ENCODE measurements around the gene FLT1.
A peak's percentile ranks its signal among the peaks of the same experiment; 100 is the strongest.

The FLT1 gene

DNA sequence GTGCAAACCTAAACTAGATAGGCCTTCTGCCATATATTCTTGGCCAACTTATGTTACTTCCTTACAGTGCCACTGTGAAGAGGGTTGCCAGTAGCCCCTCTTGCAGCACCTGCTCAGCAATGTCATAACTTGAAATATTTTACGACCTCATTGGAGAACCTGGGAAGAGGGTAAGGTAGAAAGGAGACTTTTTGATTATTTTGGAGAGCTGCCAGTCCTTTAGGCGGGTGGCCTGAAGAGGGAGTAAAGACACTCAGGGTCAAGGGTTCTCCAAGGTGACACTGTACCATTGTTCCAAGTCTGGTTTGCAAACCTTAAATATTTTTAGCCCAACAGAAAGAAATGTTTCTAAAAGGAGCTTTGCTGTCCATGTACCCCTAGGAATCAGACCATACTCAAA is 118.3 kb downstream of the FLT1 start:
- no peak for DNase-seq

DNA sequence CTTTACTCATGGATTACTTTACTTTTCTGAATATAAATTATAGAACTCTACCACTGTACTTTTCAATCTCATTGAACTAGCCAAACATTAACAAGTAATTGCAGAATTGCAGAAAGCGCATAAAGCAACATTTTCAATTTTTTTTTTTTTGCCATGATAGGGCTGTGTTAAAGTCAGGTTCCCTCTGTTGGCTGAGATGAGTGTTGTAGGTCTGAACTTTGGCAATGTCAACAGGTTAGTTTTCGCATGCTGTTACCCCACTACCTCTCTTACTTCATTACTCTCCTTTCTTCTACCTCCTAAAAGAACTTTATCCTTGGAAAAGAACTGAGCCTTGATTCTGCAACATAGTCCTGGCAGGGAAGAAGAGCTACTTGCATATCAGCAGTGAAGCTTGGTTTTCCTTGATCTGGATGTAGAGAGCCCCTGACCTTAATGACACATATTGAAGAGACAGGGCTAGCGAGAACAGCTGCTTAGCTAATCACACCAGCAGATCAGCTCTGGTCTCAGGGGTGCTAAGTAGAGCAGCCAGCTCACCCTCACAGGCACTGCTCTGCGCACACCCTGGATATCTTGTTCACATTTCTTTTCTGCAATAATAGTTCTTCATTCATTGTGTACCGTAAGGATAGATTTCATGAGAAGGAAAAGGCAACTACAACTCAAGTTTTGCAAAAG is 119.5 kb downstream of the FLT1 start:
- DNase-seq, result no peak

DNA sequence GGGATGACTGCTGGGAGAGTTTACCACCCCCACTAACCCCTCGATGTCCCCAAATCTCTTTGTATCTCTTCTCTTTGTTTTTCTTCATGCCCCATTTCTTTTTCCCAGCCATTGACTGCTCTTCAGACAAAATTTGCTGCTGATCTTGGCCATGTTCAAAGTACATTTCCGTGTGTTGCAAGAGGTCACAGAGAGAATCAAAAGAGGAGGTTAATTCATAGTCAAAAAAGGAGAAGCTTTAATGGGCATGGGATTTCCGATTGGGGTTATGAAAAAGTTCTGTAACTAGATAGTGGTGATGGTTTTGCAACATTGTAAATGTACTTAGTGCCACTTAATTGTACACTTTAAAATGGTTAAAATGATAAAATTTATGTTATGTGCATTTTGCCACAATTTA is 121.1 kb downstream of the FLT1 start:
- DNase-seq, result no peak

DNA sequence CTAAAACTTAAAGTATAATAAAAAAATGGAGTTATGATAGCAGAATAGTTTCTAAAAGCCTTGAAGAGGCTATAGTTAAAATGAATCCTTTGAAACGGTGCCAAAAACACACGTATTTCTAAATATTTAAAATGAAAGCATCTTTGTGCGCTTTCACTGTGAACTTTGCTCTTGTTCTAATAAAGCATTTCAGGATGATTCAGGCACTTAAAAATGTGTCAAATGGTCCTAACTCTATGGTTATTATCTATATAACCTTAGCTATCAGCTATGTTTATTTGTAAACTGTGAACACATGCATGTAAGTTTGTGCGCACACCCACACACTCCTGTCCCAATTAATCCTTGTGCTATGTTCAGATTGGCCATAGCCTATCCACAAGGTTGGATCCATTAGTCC is 124.5 kb downstream of the FLT1 start:
- DNase-seq, result no peak

DNA sequence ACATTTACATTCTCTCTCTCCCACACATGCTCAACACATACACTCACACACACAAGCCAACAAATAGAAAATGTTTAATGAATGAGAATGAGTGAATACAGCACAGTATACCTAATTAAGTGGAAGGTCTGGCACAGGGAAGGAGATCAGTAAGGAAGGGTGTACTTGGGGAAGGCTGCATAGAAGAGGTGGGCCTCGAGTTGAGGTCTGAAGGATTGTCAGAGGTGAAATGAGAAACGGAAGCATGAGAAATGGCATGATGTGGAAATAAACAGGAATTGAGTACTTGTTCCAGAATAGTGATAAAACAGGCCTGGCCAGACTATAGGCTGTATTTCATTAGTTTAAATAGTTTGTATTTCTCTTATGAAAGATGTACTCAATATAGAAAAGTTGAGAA is 136.2 kb downstream of the FLT1 start:
- DNase-seq, result no peak

DNA sequence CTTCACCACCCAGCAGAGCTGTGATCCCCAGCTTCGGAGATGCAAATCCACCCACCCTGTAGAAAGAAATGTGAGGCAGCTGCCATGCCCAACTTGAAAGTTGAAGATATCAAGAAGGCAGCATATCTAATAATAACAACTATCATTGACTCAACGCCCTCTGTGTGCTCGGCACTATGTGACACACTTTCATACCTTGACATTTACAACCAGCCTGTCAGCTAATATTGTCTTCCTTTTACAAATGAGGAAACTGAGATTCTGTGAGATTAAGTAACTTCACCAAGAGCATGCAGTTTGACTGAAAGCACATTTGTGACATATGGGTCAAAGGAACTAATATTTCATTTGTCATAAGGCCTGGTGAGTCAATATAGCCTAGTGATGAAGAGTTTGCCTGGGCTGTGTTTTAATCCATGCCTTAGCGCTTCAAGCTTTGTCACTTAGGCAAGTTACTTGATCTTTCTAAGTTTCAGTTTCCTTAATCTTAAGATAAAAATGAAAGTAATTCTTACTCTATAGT is 137.0 kb downstream of the FLT1 start:
- DNase-seq, result no peak

DNA sequence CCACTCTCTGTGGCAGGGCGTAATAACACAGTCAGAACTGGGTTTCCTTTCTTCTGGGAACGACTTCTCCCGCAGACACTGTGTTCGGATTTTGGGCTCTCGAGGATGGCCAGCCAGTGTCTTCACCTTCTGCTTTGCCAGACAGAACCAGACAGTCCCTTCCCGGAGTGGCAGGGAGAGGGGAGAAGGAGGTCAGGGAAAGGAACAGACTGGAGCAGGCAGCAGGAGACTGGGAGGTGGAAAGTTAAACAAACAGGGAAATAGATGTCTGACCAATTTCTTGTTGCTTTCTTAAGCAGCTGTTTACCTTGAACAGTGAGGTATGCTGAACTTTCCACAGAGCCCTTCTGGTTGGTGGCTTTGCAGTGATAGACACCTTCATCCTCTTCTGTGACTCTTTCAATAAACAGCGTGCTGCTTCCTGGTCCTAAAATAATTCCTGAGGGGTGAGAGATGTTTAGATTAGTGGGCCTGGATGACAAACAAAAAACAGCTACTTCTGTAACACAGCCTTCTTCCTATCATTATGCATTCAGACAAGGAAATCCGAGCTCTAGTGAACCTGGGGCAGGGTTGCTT is 137.6 kb downstream of the FLT1 start:
- no peak for DNase-seq

DNA sequence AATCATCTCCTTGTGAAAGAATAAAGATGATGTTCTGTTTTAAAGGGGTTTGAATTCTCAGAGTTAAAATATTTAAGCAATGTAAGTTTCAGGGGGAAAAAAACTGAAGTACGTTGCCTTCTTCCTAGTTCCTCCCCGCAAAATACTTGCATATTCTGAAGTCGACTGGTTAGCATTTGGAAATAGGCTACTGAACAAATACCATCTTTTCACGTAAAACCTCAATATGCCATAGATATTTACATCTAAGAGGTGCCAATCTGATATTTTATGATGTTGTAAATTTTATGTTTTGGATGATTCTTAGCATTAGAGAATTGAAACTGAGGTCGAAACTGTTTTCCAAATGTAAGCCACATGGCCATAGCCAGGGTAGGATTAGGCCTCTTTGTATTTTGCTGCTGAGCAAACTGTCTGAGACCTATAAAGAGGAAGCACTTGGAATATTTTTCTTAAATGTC is 138.3 kb downstream of the FLT1 start:
- DNase-seq, result no peak

DNA sequence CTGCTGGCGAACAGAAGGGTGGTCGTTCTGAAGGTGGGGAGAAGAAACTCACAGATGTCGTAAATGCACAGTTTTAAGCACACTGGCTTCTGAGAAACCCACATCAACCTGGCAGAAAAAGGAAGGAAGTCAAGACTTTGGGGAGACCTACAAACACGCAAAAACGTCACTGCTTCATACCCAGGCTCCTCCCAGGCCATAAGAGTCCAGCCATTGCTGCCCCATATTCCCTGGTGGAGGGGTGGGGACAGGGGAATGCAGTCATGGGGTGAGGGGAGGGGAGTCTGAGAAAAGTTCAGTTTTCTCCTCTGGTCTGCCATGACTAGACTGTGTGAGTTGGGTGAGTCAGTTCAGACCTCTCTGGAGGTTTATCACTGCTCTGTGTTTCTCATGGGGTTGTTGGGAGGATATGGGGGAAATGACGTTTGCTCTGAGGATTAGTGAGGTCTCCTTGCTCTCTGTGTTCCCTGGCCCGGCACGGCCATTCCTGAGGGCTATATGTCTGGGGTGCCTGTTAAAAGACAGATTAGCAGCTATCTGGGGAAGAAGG is 139.0 kb downstream of the FLT1 start:
- DNase-seq, result peak; percentile 3

DNA sequence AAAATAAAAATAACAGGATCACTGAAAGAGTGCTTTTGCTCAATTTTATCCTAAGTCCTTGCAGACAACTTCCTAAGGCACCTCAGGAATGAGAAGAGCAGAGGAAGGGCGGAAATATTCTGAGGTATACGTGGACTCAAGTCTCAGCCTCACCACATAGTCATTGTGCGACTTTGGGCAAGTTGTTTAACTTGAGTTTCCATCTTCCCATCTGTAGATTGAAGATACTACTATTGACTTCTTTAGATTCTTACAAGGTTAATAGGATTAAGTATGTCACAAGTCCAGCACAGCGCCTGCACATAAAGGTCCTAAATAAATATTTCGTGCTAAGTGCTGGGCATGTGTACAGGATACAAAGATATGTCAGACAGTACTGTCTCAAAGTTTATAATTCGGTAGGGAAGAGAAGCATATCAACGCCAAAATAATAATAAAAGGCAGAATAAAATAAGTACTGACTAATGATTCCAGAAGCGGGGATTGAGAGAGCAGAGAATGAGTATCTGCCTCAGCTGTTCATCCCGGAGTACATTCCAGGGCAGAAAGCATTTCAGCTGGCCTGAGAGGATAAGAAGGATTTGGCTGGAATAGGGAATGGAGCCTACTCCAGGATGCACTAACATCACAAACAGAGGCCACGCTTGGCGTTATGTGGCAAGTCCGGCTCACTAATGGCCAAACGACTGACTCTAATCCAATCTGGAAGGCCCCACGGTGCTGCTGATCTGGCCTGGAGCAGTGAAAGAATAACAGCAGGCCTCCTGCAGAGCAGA is 139.7 kb downstream of the FLT1 start:
- DNase-seq, result no peak

DNA sequence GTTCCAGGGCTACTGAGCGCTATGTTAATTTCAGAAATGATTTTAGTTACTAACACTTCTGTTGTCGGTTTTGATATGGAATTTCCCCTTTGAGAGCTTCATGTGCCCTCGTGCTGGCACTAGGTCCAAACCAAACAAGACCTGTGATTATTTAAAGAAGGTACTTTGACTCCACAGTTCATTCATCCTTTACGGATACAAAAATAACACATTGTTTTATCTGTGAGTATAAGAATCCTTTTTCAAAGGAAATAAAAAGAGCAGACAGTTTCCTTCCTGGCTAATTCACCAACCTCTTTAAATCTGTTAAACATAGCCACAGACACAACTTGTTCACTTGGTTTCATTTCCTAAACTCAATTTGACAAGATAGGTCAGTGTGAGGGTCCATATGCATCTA is 141.2 kb downstream of the FLT1 start:
- no peak for DNase-seq

DNA sequence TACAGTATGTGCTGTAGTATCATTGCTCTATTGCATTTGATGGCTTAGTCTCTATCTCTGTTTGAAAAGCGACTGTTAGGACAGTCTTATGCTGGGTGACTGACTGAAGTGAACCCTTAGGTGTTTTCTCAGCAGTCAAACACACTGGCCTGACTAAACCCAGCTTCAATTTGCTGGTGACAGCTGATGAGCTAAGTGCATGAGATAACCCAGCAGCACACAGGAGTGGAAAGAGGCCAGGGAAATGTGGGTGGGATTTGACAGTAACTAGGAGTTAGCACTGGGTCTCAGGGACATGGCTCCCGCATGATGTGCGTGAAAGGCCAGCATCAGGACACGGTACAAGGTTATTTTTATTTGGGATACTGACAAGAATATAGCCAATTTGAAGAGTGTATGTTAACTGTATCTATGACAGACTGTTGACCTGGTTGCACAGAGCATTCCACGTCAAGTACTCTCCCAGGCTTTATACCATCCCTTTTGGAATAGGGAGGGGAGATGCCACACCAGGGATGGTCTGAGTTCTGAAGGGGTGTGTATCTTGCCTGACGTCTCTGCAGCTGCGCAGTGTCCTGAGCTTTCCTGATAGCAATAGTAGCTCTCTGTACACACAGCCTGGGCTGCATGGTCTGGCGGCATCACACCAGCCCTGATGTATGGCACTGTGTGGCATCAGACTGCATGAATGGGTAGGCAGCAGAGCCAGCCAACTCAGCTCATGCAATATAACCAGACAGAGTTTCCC is 144.8 kb downstream of the FLT1 start:
- no peak for DNase-seq

DNA sequence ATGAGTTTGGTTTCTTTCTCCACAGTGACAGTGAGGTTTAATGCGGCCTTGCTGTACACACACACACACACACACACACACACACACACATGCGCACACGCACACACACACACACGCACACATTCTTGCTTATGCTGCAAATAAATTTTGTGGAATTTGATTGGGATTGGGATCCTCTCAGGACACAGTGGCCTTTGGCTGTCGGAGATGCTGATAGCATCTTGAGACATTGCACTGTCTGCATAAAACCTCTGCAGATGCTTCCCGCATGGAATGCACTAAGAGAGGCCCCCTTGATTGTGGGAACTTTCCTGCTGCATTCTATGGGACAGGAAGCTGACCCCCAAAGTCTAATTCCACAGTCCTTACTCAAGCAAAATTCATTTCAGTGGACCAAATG is 145.6 kb downstream of the FLT1 start:
- no peak for DNase-seq

DNA sequence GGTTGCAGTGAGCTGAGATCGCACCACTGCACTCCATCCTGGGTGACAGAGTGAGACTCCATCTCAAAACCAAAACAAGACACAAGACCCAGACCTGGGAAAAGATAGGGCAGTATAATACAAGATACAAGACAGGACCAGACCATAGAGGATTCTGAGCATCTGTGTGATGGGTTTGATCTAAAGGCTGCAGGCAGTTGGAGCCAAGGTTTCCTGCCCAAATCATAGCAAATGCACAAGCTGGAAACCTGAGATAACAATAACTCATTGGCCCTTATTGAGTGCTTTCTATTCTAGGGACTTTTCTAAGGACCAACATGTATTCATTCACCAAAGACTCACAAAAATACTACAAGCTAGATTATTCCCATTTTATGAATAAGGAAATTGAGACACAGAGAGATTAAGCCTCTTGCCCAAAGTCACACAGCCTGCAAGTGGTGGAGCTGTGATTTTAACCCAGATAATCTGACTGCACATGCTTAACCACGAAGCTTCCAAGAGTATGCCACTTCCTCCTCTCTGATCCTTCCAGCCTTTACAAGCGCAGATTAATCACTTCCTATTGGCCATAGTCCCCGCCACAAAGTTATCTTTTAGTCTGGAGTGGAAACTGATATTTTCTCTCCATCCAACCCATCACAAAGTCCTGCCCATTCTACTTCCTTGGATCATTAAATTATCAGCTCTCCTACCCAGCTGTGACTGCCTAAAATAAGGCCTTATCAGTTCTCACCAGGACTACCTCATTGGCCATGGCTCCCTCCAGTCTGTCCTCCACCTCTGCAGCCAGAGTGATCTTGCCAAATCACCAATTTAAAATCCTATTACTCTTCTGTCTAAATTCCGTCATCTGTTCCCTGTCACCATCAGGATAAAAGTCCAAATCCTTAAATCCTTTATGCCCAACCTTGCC is 147.2 kb downstream of the FLT1 start:
- DNase-seq, result no peak

DNA sequence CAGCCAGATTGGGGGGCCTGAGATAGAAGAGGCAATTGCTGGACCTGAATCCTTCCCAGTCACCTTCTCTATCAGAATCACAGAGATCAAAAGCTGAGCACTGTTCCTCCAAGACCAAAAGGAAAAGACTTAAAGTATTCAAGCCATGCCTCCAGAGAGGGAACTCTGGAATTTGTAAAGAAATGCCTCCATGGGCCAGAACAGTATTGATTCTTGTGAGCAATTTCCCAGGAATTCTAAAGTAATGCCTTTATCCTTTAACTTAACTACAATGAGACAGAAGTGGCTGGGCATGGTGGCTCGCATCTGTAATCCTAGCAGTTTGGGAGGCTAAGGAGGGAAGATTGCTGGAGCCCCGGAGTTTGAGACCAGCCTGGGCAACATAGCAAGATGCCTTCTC is 148.8 kb downstream of the FLT1 start:
- DNase-seq, result no peak

DNA sequence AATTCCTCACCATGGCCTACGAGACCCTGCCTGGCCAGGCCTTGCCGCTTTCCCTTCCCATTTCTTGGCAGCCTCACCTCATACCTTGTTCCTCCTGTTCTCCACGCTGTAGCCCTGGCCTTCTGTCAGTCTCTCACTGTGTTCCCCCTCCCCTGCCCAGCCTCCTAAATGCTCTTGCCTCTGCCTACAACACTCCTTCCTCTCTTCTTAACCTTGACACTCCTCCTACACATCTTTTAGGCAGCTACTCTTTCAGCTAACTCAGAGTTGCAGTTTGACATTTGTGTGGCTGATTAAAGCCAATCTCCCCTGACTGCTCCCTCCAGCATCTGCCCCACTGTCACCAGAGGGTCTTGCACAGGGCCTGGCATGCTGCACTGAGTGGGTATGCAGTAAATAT is 150.8 kb downstream of the FLT1 start:
- no peak for DNase-seq

DNA sequence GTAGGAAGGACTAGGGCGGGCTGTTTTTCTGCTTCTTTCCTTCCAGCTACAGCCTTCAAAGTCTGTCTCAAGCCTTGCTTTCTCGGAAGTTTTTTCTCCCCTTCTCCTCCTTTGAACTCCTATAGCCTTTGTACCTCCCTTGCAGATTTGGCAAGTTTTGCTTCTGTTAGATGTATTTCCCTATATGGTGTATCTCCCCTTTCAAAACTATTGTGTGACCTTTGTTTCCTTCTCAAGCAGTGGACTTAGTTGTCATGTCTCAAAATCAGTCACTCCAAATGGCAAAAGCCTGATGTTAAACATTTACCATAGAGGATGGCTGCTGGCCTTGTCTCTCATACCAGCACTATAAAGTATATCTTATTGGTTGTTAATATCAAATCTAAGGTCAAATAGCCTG is 152.7 kb downstream of the FLT1 start:
- no peak for DNase-seq

DNA sequence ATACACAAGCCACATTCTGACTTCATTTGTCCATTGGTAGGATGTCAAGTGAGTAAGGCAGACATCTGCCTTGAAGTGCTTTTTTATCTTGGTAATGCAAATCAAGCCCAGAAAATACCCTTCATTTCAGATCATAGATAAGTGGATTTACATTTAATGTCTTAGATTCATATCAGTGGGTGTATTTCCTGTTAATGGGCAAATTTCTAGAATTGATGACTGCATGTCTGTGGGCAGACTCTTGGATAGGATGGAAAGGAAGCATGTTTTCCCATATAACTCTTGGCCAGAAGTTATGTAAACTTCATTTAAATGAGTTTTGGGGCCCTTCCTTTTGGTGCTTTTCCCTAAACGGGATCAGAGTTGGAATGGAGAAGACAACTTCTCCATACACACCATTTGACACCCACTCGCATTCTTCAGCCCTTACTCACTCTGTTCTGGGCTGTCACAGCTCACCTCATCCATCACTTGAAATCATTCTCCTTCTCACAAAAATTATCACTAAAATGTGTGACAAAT is 154.6 kb downstream of the FLT1 start:
- DNase-seq, result no peak

DNA sequence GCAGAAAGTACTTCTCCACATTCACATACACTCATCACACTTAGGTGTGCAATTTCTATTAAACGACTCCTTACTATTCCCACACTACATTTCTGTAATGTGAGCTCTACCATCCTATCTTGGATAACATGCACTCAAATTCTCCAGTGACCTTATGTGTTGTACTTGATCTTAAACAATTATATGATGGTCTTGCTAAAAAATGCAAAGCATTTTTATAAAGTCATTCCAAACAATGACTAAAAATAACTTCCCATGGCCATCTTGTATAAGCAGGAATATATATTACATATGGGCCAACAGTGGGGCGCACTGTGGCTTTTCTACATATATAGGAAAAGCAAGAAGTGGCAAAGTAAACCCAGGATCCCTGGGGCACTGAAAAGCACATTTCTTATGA is 155.5 kb downstream of the FLT1 start:
- DNase-seq, result no peak

DNA sequence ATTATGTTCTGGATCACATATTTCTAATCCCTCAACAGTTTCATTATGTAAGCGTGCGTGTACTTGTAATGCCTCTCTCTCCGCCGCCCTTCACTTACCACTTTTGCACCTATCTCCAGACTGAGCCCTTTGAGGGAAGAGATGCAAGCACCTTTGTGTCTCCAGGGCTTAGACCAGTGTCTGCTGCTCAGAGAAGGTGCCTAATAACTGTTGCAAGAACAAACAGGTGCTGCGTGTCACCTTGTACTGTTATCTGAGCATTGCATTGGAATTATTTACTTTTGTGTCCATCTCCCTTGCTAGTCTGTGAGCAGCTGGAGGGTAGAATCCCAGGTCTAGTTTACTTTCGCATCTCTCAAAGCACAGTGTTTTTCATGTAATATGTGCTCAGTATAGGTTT is 156.2 kb downstream of the FLT1 start:
- DNase-seq, result no peak

DNA sequence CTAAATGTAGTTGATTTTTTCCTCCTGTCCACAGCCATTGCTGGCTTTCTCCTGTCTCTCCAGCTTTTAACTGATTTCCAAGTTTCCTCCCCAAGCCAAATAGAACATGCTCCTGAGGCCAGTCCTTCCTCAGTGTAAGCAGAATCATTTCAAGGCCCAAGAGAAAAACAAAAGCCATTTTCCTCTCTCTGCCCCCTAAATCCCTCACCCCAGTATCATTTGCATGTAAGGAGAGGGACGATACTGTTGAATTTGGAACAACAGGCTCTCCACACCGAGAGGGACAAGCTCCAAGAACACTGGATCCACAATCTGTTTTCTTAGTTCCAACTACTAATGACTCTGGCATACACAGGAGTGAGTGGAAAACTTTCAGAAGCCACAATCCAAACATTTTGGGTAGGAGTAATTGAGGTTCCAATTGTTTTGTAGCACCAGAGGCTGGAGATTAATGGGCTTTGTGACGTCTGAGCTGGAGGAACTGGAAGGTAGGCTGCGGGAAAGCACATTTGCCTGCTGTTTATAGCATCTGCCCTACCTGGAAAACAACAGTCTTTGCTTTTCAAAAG is 156.8 kb downstream of the FLT1 start:
- no peak for DNase-seq
